ENCODE results near the gene DNAH11. TPM values are rescaled to one million over a fixed set of nuclear protein-coding genes. Genes with fewer than 3 reads are reported as not detected.

DNAH11 gene
- total and polyA plus RNA-seq, 2 of the 4 experiments (the other 2 are of a cell fraction), result not detected

GRCh38 chr7:21608465-21608864 is 65.6 kb downstream of the DNAH11 start:
- Histone ChIP-seq H3K4me2 (ENCODE audit: low read depth, low read length) (no peak overlapping the region), H2BK20ac (ENCODE audit: low read depth, low read length) (no peak overlapping the region), H3K79me1 (ENCODE audit: low read depth in 1 of 2, low read length in 2 of 2) (no peaks in the 10 kb centered on the region), H4K91ac (ENCODE audit: insufficient read depth, low read depth, low read length) (no peak overlapping the region), H3K9me1 (ENCODE audit: insufficient read depth, low read length) (no peaks in the 10 kb centered on the region), H3K27me3 (ENCODE audit: control insufficient read depth, insufficient read depth, low read length) (no peaks in the 10 kb centered on the region), H3K23ac (ENCODE audit: low read depth, low read length) (no peak overlapping the region), H2AFZ (replicated peaks; ENCODE audit: low read length, poor library complexity) (no peak overlapping the region), H3K27ac (ENCODE audit: insufficient read depth, low read length) (no peak overlapping the region), H4K8ac (ENCODE audit: low read depth in 2 of 2, low read length in 2 of 2) (no peak overlapping the region), H3K56ac (ENCODE audit: extremely low read depth, insufficient read depth, low read length) (no peak overlapping the region), H2BK120ac (ENCODE audit: low read depth, low read length) (no peak overlapping the region), H2AK9ac (replicated peaks; ENCODE audit: low read depth, low read length, poor library complexity) (no peak overlapping the region), H4K5ac (ENCODE audit: low read depth, low read length) (no peak overlapping the region), H3K36me3 (ENCODE audit: control insufficient read depth, insufficient read depth, low read length) (no peaks in the 10 kb centered on the region), H2BK5ac (ENCODE audit: low read depth, low read length, poor library complexity, severe bottlenecking) (no peak overlapping the region), H2AK5ac (ENCODE audit: low read depth, low read length) (no peak overlapping the region), H3K9me3 (ENCODE audit: control insufficient read depth, insufficient read depth, low read length) (no peaks in the 10 kb centered on the region), H3K14ac (replicated peaks; ENCODE audit: low read depth, low read length) (no peak overlapping the region), H3K4me1 (ENCODE audit: control insufficient read depth, insufficient read depth, low read length) (no peaks in the 10 kb centered on the region), H3K4ac (ENCODE audit: low read depth, low read length) (no peak overlapping the region), H3K9ac (ENCODE audit: low read depth, low read length) (no peak overlapping the region), H3K4me3 (ENCODE audit: insufficient read depth, low read depth, low read length) (no peak overlapping the region), H2BK15ac (ENCODE audit: low read depth, low read length) (no peak overlapping the region), H4K20me1 (ENCODE audit: insufficient read depth, low read length) (no peaks in the 10 kb centered on the region), H3K18ac (ENCODE audit: low read depth, low read length) (no peak overlapping the region)
- WGBS, 2 experiments (ENCODE audit: extremely low coverage in 2 of 2, insufficient read length in 1 of 2), result no CpG with 5 or more reads among the region's 3 CpGs
- no TSS peak for BruUV-seq (replicated peaks)
- dilution Hi-C loops (cut with HindIII; ENCODE audit: low sequenced_read_pairs, unreplicated experiment) (no loop called here), intact Hi-C loops (cut with micrococcal nuclease) (no loop called here), in situ Hi-C loops (cut with MboI; ENCODE audit: low sequenced_read_pairs) (no loop called here)
- DNase-seq (no peak), ATAC-seq (ENCODE audit: low read depth) (no peak)
- TF ChIP-seq BHLHE40 (IDR thresholded peaks at IDR 0.05; ENCODE audit: low read depth, low read length) (no peak), SMC3 (IDR thresholded peaks at IDR 0.05; ENCODE audit: low read depth, low read length) (no peak), CTCF (conservative IDR thresholded peaks at IDR 0.05; ENCODE audit: low read depth, low read length) (no peak), FOS (IDR thresholded peaks at IDR 0.05; ENCODE audit: low read depth, low read length) (no peak), POLR2A (IDR thresholded peaks at IDR 0.05; ENCODE audit: low read depth, low read length) (no peak), RCOR1 (IDR thresholded peaks at IDR 0.05; ENCODE audit: insufficient replicate concordance, low read length) (no peak), MAZ (IDR thresholded peaks at IDR 0.05; ENCODE audit: borderline replicate concordance, low read depth, low read length) (no peak), MXI1 (IDR thresholded peaks at IDR 0.05; ENCODE audit: borderline replicate concordance, low read depth, low read length) (no peak), USF2 (IDR thresholded peaks at IDR 0.05; ENCODE audit: low read depth, low read length) (no peak), RAD21 (IDR thresholded peaks at IDR 0.05; ENCODE audit: low read length) (no peak), CEBPB (IDR thresholded peaks at IDR 0.05; ENCODE audit: low read depth, low read length) (no peak)
- ChIA-PET CTCF (no interaction called here), POLR2A (ENCODE audit: unreplicated experiment) (no interaction called here)

All from IMR-90 (cell line).